ENCODE results near the gene ARRDC2. TPM values are rescaled to one million over a fixed set of nuclear protein-coding genes. Genes with fewer than 3 reads are reported as not detected.
A peak's percentile ranks its signal among the peaks of the same experiment; 100 is the strongest.

The ARRDC2 gene
- total RNA-seq, 1 donor from 2014 or later = 16.6 TPM

- Histone ChIP-seq H3K27ac (replicated peaks) (no peak within 1 kb of the TSS), H3K9me3 (replicated peaks) (no peaks in the 10 kb centered on the region), H3K27me3 (ENCODE audit: low read depth) (peaks cover 95% of the 10 kb centered on the region), H3K36me3 (no peaks in the 10 kb centered on the region), H3K4me3 (peak within 1 kb of the TSS; percentile 23), H3K4me1 (peaks cover 7% of the 10 kb centered on the region)
- intact Hi-C loops (cut with micrococcal nuclease) = no loop called here
- no peak for DNase-seq
- no peak for TF ChIP-seq CTCF (IDR thresholded peaks at IDR 0.05; ENCODE audit: borderline replicate concordance)
Measured at GRCh38 chr19:17966550-17967256, 41.3 kb upstream of the ARRDC2 start, which contains the start of gene KCNN1. TSS of gene KCNN1 (plus strand) at chr19:17967107. CDS start at chr19:17973889, 6,782 bp downstream.

GRCh38 chr19:17967257-17968051, 40.5 kb upstream of the ARRDC2 start:
- no peaks in the 10 kb centered on the region for H3K36me3 ChIP-seq
- TF ChIP-seq CTCF (IDR thresholded peaks at IDR 0.05; ENCODE audit: borderline replicate concordance) = no peak
- intact Hi-C loops (cut with micrococcal nuclease) = no loop called here
- peaks cover 7% of the 10 kb centered on the region for H3K4me1 ChIP-seq
- peak overlapping the region; percentile 23 for H3K4me3 ChIP-seq
- H3K27me3 ChIP-seq (ENCODE audit: low read depth) = peaks cover 95% of the 10 kb centered on the region
- no peak for DNase-seq
- H3K9me3 ChIP-seq (replicated peaks) = no peaks in the 10 kb centered on the region
- no peak overlapping the region for H3K27ac ChIP-seq (replicated peaks)

GRCh38 chr19:17968362-17968761, 39.6 kb upstream of the ARRDC2 start:
- TF ChIP-seq CTCF (IDR thresholded peaks at IDR 0.05; ENCODE audit: borderline replicate concordance) = no peak
- intact Hi-C loops (cut with micrococcal nuclease) = no loop called here
- Histone ChIP-seq H3K4me1 (peaks cover 7% of the 10 kb centered on the region), H3K9me3 (replicated peaks) (no peaks in the 10 kb centered on the region), H3K27ac (replicated peaks) (no peak overlapping the region), H3K36me3 (no peaks in the 10 kb centered on the region), H3K4me3 (no peak overlapping the region), H3K27me3 (ENCODE audit: low read depth) (peaks cover 95% of the 10 kb centered on the region)
- no peak for DNase-seq

- TF ChIP-seq CTCF (IDR thresholded peaks at IDR 0.05; ENCODE audit: borderline replicate concordance) = no peak
- peaks cover 95% of the 10 kb centered on the region for H3K27me3 ChIP-seq (ENCODE audit: low read depth)
- no peak for DNase-seq
- H3K4me1 ChIP-seq = peaks cover 7% of the 10 kb centered on the region
- no peaks in the 10 kb centered on the region for H3K36me3 ChIP-seq
- no peaks in the 10 kb centered on the region for H3K9me3 ChIP-seq (replicated peaks)
- intact Hi-C loops (cut with micrococcal nuclease) = no loop called here
- no peak overlapping the region for H3K27ac ChIP-seq (replicated peaks)
- no peak overlapping the region for H3K4me3 ChIP-seq
Measured at GRCh38 chr19:17969096-17969792, 38.7 kb upstream of the ARRDC2 start.

DNA sequence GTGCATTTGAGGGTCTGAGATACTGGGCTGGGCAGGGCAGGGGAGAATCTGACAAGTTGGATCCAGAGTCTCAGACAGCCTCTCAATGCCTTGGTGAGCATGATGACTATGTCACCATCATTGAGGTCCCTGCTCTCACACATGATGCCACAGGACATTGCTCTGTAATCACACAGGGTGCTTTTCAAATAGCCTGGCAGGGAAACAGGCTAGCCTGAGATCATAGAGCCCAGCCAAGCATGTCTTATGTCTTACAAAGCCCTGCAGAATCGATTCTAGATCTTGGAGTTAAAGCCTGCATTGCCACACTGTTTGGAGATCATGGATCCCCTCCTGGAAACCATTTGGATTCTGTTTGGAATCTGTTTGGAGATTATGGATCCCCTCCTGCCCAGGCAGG, 35.7 kb upstream of the ARRDC2 start:
- no peaks in the 10 kb centered on the region for H3K36me3 ChIP-seq
- no peak overlapping the region for H3K27ac ChIP-seq (replicated peaks)
- no peaks in the 10 kb centered on the region for H3K9me3 ChIP-seq (replicated peaks)
- no peak for TF ChIP-seq CTCF (IDR thresholded peaks at IDR 0.05; ENCODE audit: borderline replicate concordance)
- intact Hi-C loops (cut with micrococcal nuclease) = no loop called here
- H3K4me1 ChIP-seq = peaks cover 5% of the 10 kb centered on the region
- DNase-seq = no peak
- H3K27me3 ChIP-seq (ENCODE audit: low read depth) = peaks cover 85% of the 10 kb centered on the region
- H3K4me3 ChIP-seq = no peak overlapping the region

Measured in left ventricle myocardium inferior (tissue), 1 donor.